Epithelial cell of esophagus (primary cell): Measurements from ENCODE around the gene RBBP8.
"Not testable (repeated sequence)": the region's sequence is repeated elsewhere in the genome, so short reads cannot be mapped to it uniquely, and the experiment has no call there.

Experiments used
- DNase-seq: peaks from one replicate; pipeline ENCODE4 v3.0.0; 2010; ENCODE audit warnings: low read depth
- H3K4me3 ChIP-seq: 2 replicates; pipeline ENCODE4 v1.5.1; 2011; ENCODE audit warnings: mild to moderate bottlenecking, low read length, control low read depth
- TF ChIP-seq, protein P1 (sequence below): IDR thresholded peaks from 2 replicates; pipeline ENCODE4 v1.5.1; 2011; ENCODE audit warnings: low read depth, mild to moderate bottlenecking, low read length, control low read depth, inconsistent platforms; ENCODE audit not compliant: insufficient read depth; ENCODE audit errors: missing control alignments

RBBP8 gene

DNA sequence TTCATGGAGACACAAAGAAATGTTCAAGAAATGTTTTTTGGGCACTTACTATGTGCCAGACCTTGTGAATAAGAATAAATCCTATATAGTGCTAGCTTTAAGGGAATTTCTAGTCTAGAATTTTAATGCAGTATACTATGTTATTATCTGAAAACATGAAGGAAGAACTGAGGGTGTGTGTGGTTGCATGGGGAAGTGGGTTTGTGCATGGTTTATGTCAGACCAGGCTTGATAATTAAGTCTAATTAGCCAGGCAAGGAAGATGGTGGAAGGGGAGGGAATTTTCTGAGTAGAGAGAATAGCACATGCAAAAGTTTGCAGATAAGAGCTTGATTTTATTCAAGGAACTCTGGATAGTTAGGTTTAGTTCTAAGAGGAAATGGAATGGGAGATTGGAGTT lies 6.5 kb downstream of the RBBP8 start:
- H3K4me3 ChIP-seq, result no peak overlapping the region
- TF ChIP-seq, protein P1, sequence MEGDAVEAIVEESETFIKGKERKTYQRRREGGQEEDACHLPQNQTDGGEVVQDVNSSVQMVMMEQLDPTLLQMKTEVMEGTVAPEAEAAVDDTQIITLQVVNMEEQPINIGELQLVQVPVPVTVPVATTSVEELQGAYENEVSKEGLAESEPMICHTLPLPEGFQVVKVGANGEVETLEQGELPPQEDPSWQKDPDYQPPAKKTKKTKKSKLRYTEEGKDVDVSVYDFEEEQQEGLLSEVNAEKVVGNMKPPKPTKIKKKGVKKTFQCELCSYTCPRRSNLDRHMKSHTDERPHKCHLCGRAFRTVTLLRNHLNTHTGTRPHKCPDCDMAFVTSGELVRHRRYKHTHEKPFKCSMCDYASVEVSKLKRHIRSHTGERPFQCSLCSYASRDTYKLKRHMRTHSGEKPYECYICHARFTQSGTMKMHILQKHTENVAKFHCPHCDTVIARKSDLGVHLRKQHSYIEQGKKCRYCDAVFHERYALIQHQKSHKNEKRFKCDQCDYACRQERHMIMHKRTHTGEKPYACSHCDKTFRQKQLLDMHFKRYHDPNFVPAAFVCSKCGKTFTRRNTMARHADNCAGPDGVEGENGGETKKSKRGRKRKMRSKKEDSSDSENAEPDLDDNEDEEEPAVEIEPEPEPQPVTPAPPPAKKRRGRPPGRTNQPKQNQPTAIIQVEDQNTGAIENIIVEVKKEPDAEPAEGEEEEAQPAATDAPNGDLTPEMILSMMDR, result no peak
- no peak for DNase-seq

DNA sequence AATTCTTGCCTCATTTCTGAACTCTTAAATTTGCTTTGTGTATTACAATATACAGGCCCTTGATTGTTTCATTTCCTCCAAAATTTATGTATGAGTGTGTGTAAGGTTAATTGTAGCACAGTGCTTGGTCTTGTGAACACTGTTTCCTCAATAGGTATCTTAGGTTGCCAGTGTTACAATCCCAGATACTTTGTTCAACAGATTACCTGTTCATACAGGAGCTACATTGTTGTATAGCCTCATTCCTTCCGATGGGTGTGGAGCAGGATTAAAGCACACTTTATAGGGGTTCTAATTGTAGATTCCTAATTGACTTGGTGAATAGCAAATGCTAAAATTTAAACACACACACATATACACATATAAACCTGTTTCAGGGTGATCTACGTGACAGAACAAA lies 10.7 kb downstream of the RBBP8 start:
- DNase-seq, result no peak
- H3K4me3 ChIP-seq, result no peak overlapping the region
- TF ChIP-seq, protein P1, result no peak

DNA sequence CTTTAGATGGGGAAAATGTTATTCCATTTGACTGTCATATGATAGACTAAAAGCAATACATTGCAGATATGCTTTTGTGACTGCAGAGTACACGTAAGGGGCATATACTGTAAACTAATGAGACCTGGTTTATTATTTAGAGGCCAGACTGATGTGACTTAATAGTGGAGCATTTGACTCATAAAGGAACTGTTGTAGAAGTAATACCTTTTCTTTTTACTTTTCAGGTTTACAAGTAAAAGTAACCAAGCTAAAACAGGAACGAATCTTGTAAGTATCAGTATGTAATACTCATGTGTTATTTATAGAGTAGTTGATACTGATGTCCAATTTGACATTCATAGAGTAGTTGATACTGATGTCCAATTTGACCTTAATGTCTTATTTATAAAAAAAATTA lies 13.1 kb downstream of the RBBP8 start:
- H3K4me3 ChIP-seq, result no peak overlapping the region
- DNase-seq, result no peak
- TF ChIP-seq, protein P1, result no peak

DNA sequence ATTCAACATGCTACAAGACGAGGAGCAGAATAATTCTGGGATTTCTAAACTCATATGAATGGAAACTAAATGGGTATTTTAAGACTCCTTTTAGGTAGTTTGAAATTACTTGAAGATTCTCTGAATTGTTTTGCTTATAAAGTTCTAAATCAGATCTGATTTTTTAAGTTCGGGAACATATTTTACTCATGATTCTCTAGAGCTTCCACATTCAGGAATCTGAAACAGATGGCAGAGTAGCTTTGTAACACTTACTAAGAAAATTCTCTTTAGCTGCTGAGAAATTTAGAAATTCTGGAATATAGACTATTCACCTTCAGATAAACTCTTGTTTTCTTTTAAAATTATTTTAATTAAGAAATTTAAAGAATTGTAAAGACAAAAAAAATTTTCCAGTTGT lies 13.7 kb downstream of the RBBP8 start:
- no peak overlapping the region for H3K4me3 ChIP-seq
- DNase-seq, result no peak
- TF ChIP-seq, protein P1, result no peak

DNA sequence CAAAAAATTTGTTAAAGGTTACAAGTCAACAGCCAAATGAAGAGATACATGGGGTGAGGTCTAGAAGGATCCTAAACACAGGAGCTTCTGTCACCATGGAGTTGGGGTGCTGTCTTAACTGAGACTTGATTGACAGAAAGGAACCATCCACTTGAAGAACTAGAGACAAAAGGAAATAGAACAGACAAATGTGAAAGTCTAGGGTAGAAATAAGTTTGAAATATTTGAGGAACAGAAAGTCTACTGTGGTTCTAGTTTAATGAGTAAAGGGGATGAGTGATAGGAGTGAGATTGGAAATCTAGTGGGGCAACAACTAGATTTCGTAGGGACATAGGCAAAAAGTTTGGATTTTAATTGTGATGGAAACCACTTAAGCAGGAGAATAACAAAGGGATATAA lies 18.7 kb downstream of the RBBP8 start:
- no peak for DNase-seq
- H3K4me3 ChIP-seq, result no peak overlapping the region
- TF ChIP-seq, protein P1, result no peak

DNA sequence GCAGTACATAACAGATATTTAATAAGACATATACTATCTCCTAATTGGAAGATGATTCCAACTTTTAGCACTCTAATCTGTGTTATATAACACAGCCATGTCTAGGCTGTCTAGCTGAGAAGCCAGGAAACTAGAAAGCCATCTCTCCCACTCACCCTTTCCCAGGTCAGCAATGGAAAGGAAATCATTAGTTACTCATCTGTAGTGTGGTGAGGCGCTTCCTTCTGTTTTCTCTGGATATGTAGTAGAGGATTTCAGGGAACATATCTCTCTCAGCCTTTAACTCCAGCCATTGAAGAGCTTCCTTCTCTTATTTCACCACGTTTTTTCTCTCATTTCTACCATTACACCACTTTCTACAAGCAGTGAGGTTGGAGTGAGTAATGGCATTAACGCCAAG lies 19.4 kb downstream of the RBBP8 start:
- no peak overlapping the region for H3K4me3 ChIP-seq
- TF ChIP-seq, protein P1, result no peak
- DNase-seq, result no peak

DNA sequence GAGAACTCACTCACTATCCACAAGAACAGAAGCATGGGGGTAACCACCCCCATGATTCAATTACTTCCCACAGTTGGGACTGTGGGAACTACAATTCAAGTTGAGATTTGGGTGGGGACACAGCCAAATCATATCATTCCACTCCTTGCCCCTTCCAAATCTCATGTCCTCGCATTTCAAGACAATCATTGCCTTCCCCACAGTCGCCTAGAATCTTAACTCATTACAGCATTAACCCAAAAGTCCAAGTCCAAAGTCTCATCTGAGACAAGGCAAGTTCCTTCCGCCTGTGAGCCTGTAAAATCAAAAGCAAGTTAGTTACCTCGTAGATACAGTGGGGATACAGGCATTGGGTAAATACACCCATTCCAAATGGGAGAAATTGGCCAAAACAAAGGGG lies 20.9 kb downstream of the RBBP8 start:
- not testable (repeated sequence) for DNase-seq, H3K4me3 ChIP-seq

DNA sequence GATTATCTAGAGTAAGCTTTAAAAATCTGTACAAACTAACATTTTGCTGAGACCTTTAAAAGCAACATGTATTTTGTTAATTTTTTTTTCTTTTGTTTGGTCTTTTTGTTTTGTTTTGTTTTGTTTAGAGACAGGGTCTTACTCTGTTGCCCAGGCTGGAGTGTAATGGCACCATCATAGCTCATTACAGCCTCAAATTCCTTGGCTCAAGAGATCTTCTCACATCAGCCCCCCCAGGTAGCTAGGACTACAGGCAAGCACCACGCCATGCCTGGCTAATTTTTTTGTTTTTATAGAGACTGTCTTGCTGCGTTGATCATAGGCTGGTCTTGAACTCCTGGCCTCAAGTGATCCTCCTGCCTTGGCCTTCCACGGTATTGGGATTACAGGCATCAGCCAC lies 23.1 kb downstream of the RBBP8 start:
- H3K4me3 ChIP-seq, result no peak overlapping the region
- no peak for DNase-seq
- TF ChIP-seq, protein P1, result no peak
